22Rv1 (cell line): ENCODE measurements around the gene RNF112.

Source experiments
- H3K27ac ChIP-seq: fragments of 450-650 bp; 2 replicates; pipeline ENCODE4 v1.5.1; 2017
- CTCF ChIP-seq: fragments of 450-650 bp; IDR thresholded peaks from 2 replicates; pipeline ENCODE4 v1.5.1; 2017; ENCODE audit warnings: mild to moderate bottlenecking
- ZFX ChIP-seq: fragments of 450-650 bp; IDR thresholded peaks from 2 replicates; pipeline ENCODE4 v1.6.1; 2017; ENCODE audit warnings: antibody characterized with exemption, borderline replicate concordance

Gene RNF112

GRCh38 chr17:19418251-19418992 is 7.4 kb downstream of the RNF112 start:
- no peak for TF ChIP-seq ZFX
- no peak for TF ChIP-seq CTCF
- H3K27ac ChIP-seq: no peak overlapping the region

GRCh38 chr17:19421219-19421618 is 10.2 kb downstream of the RNF112 start:
- TF ChIP-seq CTCF: no peak
- no peak for TF ChIP-seq ZFX

GRCh38 chr17:19421926-19422325 is 10.9 kb downstream of the RNF112 start:
- TF ChIP-seq CTCF (no peak), ZFX (no peak)
- H3K27ac ChIP-seq: no peak overlapping the region

More at GRCh38 chr17:19421219-19421618, 10.2 kb downstream of the RNF112 start:
- no peak overlapping the region for H3K27ac ChIP-seq

GRCh38 chr17:19424934-19425868 is 14.2 kb downstream of the RNF112 start:
- H3K27ac ChIP-seq: no peak overlapping the region
- TF ChIP-seq CTCF: no peak
- no peak for TF ChIP-seq ZFX

GRCh38 chr17:19426631-19427030 is 15.6 kb downstream of the RNF112 start:
- TF ChIP-seq CTCF (no peak), ZFX (no peak)

GRCh38 chr17:19431691-19432090 is 20.7 kb downstream of the RNF112 start:
- no peak overlapping the region for H3K27ac ChIP-seq
- TF ChIP-seq ZFX (no peak), CTCF (no peak)

More at GRCh38 chr17:19426631-19427030, 15.6 kb downstream of the RNF112 start:
- H3K27ac ChIP-seq: no peak overlapping the region
